Spleen (tissue), 11 donors: ENCODE measurements around the gene SIPA1L3. TPM values are rescaled to one million over a fixed set of nuclear protein-coding genes. Genes with fewer than 3 reads are reported as not detected.

Experiments used
- DNase-seq: peaks from one replicate; pipeline ENCODE4 v3.0.0-alpha.2; 2020
- H3K27ac ChIP-seq, 8 donors: fragments of 200-600 bp; sonication (generic) in 7 of 8; 1 replicate in 4 of 8; 2 replicates in 4 of 8; pipeline versions ENCODE4 v1.5.0 to v1.8.0; 2016 to 2021; ENCODE audit warnings: inconsistent platforms in 4 of 8, mild to moderate bottlenecking in 4 of 8, moderate library complexity in 1 of 8
- H3K27me3 ChIP-seq, 7 donors: fragments of 200-600 bp; sonication (generic) in 6 of 7; replicated peaks in 1 of 7; 1 replicate in 4 of 7; 2 replicates in 3 of 7; pipeline versions ENCODE4 v1.5.0 to v1.8.0; 2016 to 2021; ENCODE audit warnings: inconsistent platforms in 3 of 7, mild to moderate bottlenecking in 1 of 7
- H3K36me3 ChIP-seq, 6 donors: fragments of 200-600 bp; sonication (generic) in 5 of 6; 1 replicate in 4 of 6; 2 replicates in 2 of 6; pipeline versions ENCODE4 v1.5.0 to v1.8.0; 2016 to 2021; ENCODE audit warnings: inconsistent platforms in 2 of 6
- H3K4me1 ChIP-seq, 6 donors: fragments of 200-600 bp; sonication (generic) in 5 of 6; 1 replicate in 3 of 6; 2 replicates in 3 of 6; pipeline versions ENCODE4 v1.5.0 to v1.8.0; 2016 to 2021; ENCODE audit warnings: inconsistent platforms in 3 of 6
- H3K4me3 ChIP-seq, 8 donors: fragments of 200-600 bp; sonication (generic) in 7 of 8; 1 replicate in 4 of 8; 2 replicates in 4 of 8; pipeline versions ENCODE4 v1.5.0 to v1.8.0; 2016 to 2021; ENCODE audit warnings: inconsistent platforms in 4 of 8, mild to moderate bottlenecking in 4 of 8, moderate library complexity in 2 of 8
- H3K9me3 ChIP-seq, 8 donors: fragments of 200-600 bp; sonication (generic) in 7 of 8; 1 replicate in 4 of 8; 2 replicates in 4 of 8; pipeline versions ENCODE4 v1.5.0 to v1.8.0; 2016 to 2021; ENCODE audit warnings: inconsistent platforms in 4 of 8
- POLR2A ChIP-seq, 3 donors: fragments of 450-650 bp; IDR thresholded peaks; one replicate each; pipeline ENCODE4 v1.5.1; 2017; ENCODE audit warnings: antibody characterized with exemption in 3 of 3, mild to moderate bottlenecking in 1 of 3
- POLR2AphosphoS5 ChIP-seq, 3 donors: sonication (generic); formaldehyde crosslinking; IDR thresholded peaks; one replicate each; pipeline ENCODE4 v1.5.1; 2017; ENCODE audit warnings: antibody characterized with exemption in 3 of 3
- WGBS, 5 donors: extraction: QIAGEN DNeasy Blood & Tissue Kit in 3 of 5; methylation state at CpG; one replicate each; pipeline versions ENCODE4 v1.1.5 to v1.1.7; 2013 to 2018; 5-methylcytosine and 5-hydroxymethylcytosine counted together
- intact Hi-C: fragments of 100-400 bp; cut with DNase I; formaldehyde crosslinking; loops from one replicate; pipeline ENCODE4 v1.15.0; 2023; ENCODE audit warnings: low total_unique reads
- polyA plus RNA-seq, 3 donors: library from polyadenylated mRNA; stranded (reverse); fragments of 200-250 nt; gene quantifications; one replicate each; pipeline ENCODE4 v1.2.1, GENCODE V29; 2013
- total RNA-seq, 7 donors: library from RNA; depleted of rRNA in 3 of 7; stranded (reverse); fragments of >200 nt in 3 of 7; fragmentation: NEBNext Ultra II Directional in 4 of 7; extraction: Animal tissue kit (Norgen Biotek cat#: 25700) in 4 of 7; gene quantifications; one replicate each; pipeline versions ENCODE4 v1.1.0 to v1.2.1, GENCODE V29; 2016 to 2021
- TF ChIP-seq, protein P1 (sequence below), 11 experiments: fragments of 200-600 bp in 7 of 11; fragments of 450-650 bp in 4 of 11; sonication (generic) in 4 of 11; IDR thresholded peaks in 8 of 11; conservative IDR thresholded peaks in 3 of 11; 1 replicate in 7 of 11; 2 replicates in 4 of 11; pipeline versions ENCODE4 v1.4.0 to v1.8.0; 2016 to 2021; ENCODE audit warnings: antibody characterized with exemption in 11 of 11, inconsistent platforms in 4 of 11, mild to moderate bottlenecking in 1 of 11
- donor health status: healthy with polysubstance abuse.
- donor health status: DM: no; HTN: no; CAD: no; lungs with moderate emphysema.
- donor health status: DM: no; HTN: no; CAD: no.
- donor health status: Bipolar disorder and iron deficiency.
- donor health status: healthy.
- donor health status: DM: no; HTN: no; CAD: no.
- donor health status: DM: yes; HTN: yes; CAD: no.

Gene SIPA1L3
- total and polyA plus RNA-seq, 10 donors: 5.4 to 62.6 (median 40.3) TPM

DNA sequence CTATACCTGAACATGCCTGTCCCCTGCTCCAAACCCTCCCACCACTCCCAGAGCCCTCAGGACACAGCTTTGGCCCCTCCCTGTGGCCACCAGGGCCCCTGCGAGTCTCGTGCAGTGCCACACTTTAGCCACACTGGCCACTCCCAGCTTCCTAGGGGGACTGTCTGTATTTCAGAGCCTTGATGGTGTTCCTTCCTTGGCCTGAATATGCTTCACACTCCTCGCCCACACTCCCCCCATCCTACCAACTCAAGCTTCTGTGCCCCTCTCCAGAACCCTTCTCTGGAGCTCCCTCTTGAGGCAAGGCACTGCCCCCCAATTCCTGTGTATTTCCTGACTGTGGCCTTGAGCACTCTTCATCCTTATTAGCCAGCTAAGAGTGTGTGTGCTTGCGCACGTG lies 236.8 kb downstream of the SIPA1L3 start:
- no peak for DNase-seq
- no peak for TF ChIP-seq POLR2A (IDR thresholded peaks at IDR 0.05)
- TF ChIP-seq, protein P1, sequence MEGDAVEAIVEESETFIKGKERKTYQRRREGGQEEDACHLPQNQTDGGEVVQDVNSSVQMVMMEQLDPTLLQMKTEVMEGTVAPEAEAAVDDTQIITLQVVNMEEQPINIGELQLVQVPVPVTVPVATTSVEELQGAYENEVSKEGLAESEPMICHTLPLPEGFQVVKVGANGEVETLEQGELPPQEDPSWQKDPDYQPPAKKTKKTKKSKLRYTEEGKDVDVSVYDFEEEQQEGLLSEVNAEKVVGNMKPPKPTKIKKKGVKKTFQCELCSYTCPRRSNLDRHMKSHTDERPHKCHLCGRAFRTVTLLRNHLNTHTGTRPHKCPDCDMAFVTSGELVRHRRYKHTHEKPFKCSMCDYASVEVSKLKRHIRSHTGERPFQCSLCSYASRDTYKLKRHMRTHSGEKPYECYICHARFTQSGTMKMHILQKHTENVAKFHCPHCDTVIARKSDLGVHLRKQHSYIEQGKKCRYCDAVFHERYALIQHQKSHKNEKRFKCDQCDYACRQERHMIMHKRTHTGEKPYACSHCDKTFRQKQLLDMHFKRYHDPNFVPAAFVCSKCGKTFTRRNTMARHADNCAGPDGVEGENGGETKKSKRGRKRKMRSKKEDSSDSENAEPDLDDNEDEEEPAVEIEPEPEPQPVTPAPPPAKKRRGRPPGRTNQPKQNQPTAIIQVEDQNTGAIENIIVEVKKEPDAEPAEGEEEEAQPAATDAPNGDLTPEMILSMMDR (IDR thresholded peaks at IDR 0.05 in 8 of 11, conservative IDR thresholded peaks at IDR 0.05 in 3 of 11): peak in 2 of 11 experiments; percentile 9 to 22
- Histone ChIP-seq H3K27me3 (no peaks in the 10 kb centered on the region), H3K9me3 (no peaks in the 10 kb centered on the region), H3K4me3 (no peak overlapping the region), H3K27ac (no peak overlapping the region), H3K36me3 (peaks cover 0 to 92% (median 20%) of the 10 kb centered on the region in 6 donors), H3K4me1 (no peaks in the 10 kb centered on the region)
- WGBS, 5 donors: 68 to 79% (median 77%) methylated on average over 5 of the region's 5 CpGs
- intact Hi-C loops: no loop called here

DNA sequence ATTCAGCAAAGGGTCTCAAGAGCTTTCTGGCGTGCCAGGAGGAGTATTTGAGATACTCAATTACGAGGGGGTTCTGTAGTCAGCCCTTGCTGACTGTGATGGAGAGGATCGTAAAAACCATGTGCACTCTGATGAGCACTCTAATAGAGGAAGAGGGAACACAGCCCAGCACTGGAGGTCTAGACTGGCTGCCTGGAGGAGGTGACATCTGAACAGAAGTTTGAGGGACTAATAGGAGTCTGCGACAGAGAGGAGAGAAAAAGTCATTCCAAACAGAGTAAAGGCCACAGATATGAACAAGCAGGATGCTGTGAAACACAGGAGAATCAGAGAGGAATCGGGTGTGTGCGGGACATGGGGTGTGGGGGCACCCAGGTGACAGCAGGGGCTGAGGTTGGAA lies 237.7 kb downstream of the SIPA1L3 start:
- whole genome bisulfite sequencing, 5 donors: 93 to 97% (median 96%) methylated on average over 6 of the region's 6 CpGs
- DNase-seq: no peak
- Histone ChIP-seq H3K27me3 (no peaks in the 10 kb centered on the region), H3K9me3 (no peaks in the 10 kb centered on the region), H3K36me3 (peaks cover 0 to 90% (median 20%) of the 10 kb centered on the region in 6 donors), H3K4me3 (no peak overlapping the region), H3K4me1 (peaks cover 0 to under 1% (median 0%) of the 10 kb centered on the region in 6 donors), H3K27ac (no peak overlapping the region)
- TF ChIP-seq POLR2A (IDR thresholded peaks at IDR 0.05): no peak
- TF ChIP-seq POLR2AphosphoS5 (IDR thresholded peaks at IDR 0.05): no peak
- TF ChIP-seq, protein P1 (IDR thresholded peaks at IDR 0.05 in 8 of 11, conservative IDR thresholded peaks at IDR 0.05 in 3 of 11): no peak
- intact Hi-C loops: no loop called here

DNA sequence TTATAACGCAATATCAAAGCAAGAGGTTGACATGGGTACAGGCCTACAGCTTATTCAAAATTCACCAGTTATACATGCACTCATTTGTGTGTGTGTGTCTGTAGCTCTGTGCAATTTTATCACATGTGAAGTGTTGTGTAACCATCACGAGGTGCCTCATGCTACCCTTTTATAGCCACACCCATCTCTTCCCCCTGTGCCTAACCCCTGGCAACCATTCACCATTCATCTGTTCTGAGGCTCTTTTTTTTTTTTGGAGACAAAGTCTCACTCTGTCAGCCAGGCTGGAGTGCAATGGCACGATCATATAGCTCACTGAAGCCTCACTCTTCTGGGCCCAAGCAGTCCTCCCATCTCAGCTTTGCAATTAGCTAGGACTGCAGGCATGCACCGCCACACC lies 238.6 kb downstream of the SIPA1L3 start:
- no peak overlapping the region for H3K4me3 ChIP-seq
- intact Hi-C loops: no loop called here
- H3K27ac ChIP-seq: no peak overlapping the region
- no peak for DNase-seq
- WGBS, 5 donors: 77 to 87% (median 81%) methylated on average over 4 of the region's 4 CpGs
- no peak for TF ChIP-seq POLR2A (IDR thresholded peaks at IDR 0.05)
- peaks cover 0 to 87% (median 20%) of the 10 kb centered on the region in 6 donors for H3K36me3 ChIP-seq
- H3K4me1 ChIP-seq: peaks cover 0 to 6% (median 0%) of the 10 kb centered on the region in 6 donors
- no peaks in the 10 kb centered on the region for H3K27me3 ChIP-seq
- H3K9me3 ChIP-seq: no peaks in the 10 kb centered on the region

DNA sequence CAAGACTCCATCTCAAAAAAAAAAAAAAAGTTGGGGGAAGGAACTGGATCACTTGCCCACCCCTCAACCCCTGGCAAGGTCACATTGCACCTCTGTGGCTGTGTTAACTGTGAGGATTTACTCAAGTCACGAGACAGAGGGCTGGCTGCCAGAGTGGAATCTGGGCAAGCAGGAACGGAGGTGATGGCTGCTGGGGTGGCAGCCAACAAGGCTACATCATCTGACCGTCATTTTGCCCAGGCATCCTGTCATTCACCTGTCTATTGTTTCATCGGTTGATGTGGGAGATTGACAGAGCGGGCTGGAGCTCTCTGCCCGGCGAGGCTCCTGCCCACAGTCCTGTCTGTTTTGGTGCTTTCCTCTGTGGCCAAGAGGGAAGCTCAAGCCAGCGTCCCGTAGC lies 241.3 kb downstream of the SIPA1L3 start:
- Histone ChIP-seq H3K27me3 (no peaks in the 10 kb centered on the region), H3K36me3 (peaks cover 0 to 88% (median 32%) of the 10 kb centered on the region in 6 donors), H3K4me3 (no peak overlapping the region), H3K9me3 (no peaks in the 10 kb centered on the region), H3K4me1 (peaks cover 0 to 6% (median 0%) of the 10 kb centered on the region in 6 donors), H3K27ac (no peak overlapping the region)
- TF ChIP-seq POLR2AphosphoS5 (IDR thresholded peaks at IDR 0.05) (no peak), POLR2A (IDR thresholded peaks at IDR 0.05) (no peak)
- TF ChIP-seq, protein P1 (IDR thresholded peaks at IDR 0.05 in 8 of 11, conservative IDR thresholded peaks at IDR 0.05 in 3 of 11): no peak
- intact Hi-C loops: no loop called here
- DNase-seq: no peak
- 91 to 96% (median 92%) methylated on average over 8 to 9 of the region's 9 CpGs for WGBS, 5 donors

DNA sequence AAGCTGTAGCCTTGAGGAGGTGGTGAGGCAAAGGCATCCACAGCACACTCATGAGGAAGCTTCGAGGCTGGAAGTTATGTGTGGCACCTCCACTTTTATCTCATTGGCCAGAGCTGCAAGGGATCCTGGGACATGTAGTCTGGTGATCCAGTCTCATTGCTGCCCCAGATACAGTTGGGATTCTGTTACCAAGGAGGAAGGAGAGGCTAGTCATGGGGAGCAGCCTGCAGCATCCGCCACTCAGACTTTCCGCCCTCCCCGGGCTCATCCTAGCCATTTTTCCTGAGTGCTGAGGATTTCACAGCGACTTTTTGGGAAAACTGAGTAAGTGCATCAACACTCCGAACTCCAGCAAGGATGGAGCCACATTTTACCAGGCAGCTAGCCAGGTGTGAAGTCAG lies 242.7 kb downstream of the SIPA1L3 start:
- Histone ChIP-seq H3K4me1 (peaks cover 0 to 6% (median 0%) of the 10 kb centered on the region in 6 donors), H3K4me3 (no peak overlapping the region), H3K27ac (peak overlapping the region in 3 of 8 donors; percentile 23 to 53 (median 34)), H3K36me3 (peaks cover 0 to 88% (median 31%) of the 10 kb centered on the region in 6 donors), H3K27me3 (no peaks in the 10 kb centered on the region), H3K9me3 (no peaks in the 10 kb centered on the region)
- 77 to 84% (median 80%) methylated on average over 6 of the region's 6 CpGs for WGBS, 5 donors
- intact Hi-C loops: no loop called here
- no peak for DNase-seq
- TF ChIP-seq POLR2A (IDR thresholded peaks at IDR 0.05): no peak
- TF ChIP-seq, protein P1 (IDR thresholded peaks at IDR 0.05 in 8 of 11, conservative IDR thresholded peaks at IDR 0.05 in 3 of 11): no peak
- no peak for TF ChIP-seq POLR2AphosphoS5 (IDR thresholded peaks at IDR 0.05)
